Glomerular visceral epithelial cell (primary cell): ENCODE measurements around the gene SPA17.

Source experiments
- DNase-seq: peaks from one replicate; pipeline ENCODE4 v3.0.0-alpha.2; 2016; ENCODE audit errors: extremely low spot score

Gene SPA17

GRCh38 chr11:124724979-124725718, 51.4 kb downstream of the SPA17 start:
- DNase-seq: no peak

DNA sequence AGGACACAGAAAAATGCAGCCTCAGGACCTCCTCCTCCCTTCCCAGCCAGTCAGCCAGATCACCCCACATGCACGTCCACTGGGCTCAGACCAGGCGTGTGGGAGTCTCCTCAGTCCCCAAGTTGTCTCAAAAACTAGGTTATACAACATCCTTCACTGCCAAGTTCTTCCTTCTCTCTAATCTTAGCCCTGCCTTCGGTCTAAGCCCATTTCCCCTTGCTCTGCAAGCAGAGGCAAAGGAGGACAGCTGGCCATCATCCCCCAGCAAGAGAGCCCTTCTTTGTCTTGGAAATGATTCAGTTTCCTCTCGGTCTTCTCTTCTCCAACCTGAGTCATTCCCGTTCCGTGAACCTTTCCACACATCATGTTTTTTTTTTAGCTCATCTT, 52.0 kb downstream of the SPA17 start:
- DNase-seq: no peak

GRCh38 chr11:124727474-124727873, 53.8 kb downstream of the SPA17 start:
- no peak for DNase-seq

DNA sequence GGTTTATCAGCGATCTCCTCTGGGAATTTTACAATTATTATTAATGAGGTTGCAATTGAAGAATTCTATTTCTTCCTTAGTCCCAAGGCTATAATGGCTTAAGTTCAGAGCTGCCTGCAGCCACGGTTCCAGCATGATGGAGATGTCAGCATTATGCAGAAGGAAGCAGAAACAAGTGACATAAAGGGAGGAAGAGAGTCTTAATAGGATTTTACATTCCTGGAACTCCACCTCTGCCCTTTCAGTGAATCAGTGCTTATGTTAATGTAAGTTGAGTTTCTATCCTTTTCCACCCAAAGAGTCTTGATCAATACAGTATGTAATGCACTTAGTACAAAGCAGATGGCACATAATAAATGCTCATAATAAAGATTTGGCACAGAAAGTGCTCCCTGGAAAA, 54.4 kb downstream of the SPA17 start:
- DNase-seq: no peak

- no peak for DNase-seq
These were observed 55.9 kb downstream of the SPA17 start for GRCh38 chr11:124729571-124729970.

GRCh38 chr11:124732230-124732629, 58.5 kb downstream of the SPA17 start:
- no peak for DNase-seq

- no peak for DNase-seq
These were observed 63.0 kb downstream of the SPA17 start for GRCh38 chr11:124736736-124737135.

DNA sequence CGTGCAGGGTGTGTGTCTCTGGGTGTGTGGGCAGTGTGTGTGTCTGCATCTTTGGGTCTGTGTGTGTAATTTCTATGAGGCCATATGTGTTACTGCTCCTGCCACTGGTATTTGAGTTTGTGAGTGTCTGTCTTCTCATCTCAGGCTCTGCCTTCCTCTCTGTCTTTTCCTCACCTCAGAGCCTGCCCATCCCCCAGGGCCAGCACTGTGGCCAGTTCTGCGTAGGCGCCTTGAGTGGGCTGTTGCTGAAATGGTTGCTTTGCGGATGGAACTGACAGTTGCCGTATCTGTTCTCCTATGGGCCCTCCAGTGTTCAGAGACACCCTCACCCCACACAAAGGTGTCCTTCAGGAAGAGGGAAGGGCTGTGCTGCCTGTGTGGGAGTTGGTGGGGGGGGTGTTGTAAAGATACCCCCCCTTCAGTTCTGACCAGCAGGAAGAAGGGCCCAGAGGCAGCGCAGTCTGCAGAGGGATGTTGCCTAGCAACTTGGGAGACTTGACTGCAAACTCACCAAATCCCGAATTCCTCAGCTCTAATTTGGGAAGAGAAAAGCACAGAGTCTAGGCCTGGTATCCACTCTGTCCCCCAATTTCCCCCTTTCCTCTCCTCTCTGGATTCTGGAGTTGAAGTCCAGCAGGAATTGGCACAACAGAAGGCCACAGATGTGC, 64.1 kb downstream of the SPA17 start:
- no peak for DNase-seq

- DNase-seq: no peak
These were observed 65.2 kb downstream of the SPA17 start for GRCh38 chr11:124738713-124739478.

- DNase-seq: peak; percentile 87
These were observed 66.0 kb downstream of the SPA17 start, which contains the start of gene NRGN for GRCh38 chr11:124739479-124740276. Gene NRGN, plus strand, starts transcription at chr11:124739942. Its CDS starts 143 bp downstream, at chr11:124740085.

- DNase-seq: peak; percentile 30
These were observed 66.7 kb downstream of the SPA17 start for GRCh38 chr11:124740277-124740882.

GRCh38 chr11:124742555-124742954, 68.9 kb downstream of the SPA17 start:
- DNase-seq: no peak

DNA sequence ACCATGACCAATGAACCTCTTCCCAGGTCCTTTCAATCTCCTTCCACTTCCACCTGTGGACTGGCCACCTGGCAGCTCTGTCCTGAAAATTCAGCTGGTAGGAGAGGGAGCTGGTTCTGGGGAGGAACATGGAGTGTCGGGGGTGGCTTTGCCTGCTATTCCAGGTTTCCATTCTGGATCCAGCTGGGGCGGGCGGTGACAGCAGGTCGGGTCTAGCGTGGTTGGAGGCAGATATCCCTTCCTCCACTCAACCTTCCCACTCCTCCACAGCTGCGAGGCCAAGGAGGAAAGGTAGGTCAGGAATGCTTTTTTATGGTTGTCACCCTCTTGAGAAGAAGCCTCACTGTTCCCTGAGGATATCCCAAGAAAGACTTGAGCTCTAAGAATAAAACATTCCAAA, 69.3 kb downstream of the SPA17 start:
- DNase-seq: no peak

DNA sequence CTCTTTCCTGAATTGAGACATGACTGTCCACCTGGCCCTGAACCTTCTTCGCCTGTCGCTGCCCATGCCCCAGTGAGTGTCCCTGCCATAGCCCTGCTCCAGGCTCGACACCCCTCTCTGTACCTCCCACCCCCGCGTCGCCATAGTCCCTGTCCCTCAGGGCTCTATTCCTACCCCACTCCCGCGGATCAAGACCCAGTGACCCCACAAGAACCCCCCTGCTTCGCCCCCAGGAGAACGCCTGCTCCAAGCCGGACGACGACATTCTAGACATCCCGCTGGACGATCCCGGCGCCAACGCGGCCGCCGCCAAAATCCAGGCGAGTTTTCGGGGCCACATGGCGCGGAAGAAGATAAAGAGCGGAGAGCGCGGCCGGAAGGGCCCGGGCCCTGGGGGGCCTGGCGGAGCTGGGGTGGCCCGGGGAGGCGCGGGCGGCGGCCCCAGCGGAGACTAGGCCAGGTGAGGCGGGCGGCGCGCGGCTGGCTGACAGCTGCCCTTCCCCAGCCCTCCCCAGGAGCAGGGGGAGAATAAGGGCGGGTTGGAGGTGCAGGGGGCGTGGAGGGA, 71.6 kb downstream of the SPA17 start:
- DNase-seq: no peak

- no peak for DNase-seq
These were observed 72.3 kb downstream of the SPA17 start for GRCh38 chr11:124745835-124746620.

- peak; percentile 83 for DNase-seq
These were observed 73.0 kb downstream of the SPA17 start for GRCh38 chr11:124746621-124747243.
